Measurements from ENCODE around the gene RLF. TPM values are rescaled to one million over a fixed set of nuclear protein-coding genes. Genes with fewer than 3 reads are reported as not detected.

Gene RLF
- total and polyA plus RNA-seq, 8 donors: 2.2 to 8.5 (median 4.4) TPM

DNA sequence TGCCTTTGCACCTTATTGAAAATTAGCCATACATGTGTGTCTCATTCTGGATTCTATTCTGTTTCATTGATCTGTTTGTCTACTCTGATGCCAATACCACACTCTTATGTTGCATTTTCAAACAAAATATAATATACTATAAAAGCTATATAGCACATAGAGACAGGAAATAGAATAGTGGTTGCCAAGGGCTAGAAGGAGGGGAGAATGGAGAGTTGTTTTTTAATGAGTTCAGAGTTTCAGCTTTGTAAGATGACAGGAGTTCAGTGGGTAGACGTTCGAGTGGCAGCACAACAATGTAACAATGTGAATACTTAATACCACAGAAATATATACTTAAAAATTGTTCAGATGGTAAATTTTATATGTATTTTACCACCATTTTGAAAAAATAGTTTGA, 17.0 kb downstream of the RLF start:
- no peak overlapping the region for H3K27ac ChIP-seq
- H3K36me3 ChIP-seq: no peaks in the 10 kb centered on the region
- H3K9me3 ChIP-seq: no peaks in the 10 kb centered on the region
- H3K4me3 ChIP-seq: no peak overlapping the region
- FAIRE-seq (no peak), ATAC-seq (no peak), DNase-seq (no peak)
- peaks cover 0 to 7% (median 7%) of the 10 kb centered on the region in 3 donors for H3K4me1 ChIP-seq
- TF ChIP-seq, protein P1, sequence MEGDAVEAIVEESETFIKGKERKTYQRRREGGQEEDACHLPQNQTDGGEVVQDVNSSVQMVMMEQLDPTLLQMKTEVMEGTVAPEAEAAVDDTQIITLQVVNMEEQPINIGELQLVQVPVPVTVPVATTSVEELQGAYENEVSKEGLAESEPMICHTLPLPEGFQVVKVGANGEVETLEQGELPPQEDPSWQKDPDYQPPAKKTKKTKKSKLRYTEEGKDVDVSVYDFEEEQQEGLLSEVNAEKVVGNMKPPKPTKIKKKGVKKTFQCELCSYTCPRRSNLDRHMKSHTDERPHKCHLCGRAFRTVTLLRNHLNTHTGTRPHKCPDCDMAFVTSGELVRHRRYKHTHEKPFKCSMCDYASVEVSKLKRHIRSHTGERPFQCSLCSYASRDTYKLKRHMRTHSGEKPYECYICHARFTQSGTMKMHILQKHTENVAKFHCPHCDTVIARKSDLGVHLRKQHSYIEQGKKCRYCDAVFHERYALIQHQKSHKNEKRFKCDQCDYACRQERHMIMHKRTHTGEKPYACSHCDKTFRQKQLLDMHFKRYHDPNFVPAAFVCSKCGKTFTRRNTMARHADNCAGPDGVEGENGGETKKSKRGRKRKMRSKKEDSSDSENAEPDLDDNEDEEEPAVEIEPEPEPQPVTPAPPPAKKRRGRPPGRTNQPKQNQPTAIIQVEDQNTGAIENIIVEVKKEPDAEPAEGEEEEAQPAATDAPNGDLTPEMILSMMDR (IDR thresholded peaks at IDR 0.05): no peak
- intact Hi-C loops (cut with DNase I): no loop called here
- H3K27me3 ChIP-seq: no peaks in the 10 kb centered on the region
- WGBS, 2 donors: 62 to 68% methylated on average over 2 of the region's 2 CpGs

DNA sequence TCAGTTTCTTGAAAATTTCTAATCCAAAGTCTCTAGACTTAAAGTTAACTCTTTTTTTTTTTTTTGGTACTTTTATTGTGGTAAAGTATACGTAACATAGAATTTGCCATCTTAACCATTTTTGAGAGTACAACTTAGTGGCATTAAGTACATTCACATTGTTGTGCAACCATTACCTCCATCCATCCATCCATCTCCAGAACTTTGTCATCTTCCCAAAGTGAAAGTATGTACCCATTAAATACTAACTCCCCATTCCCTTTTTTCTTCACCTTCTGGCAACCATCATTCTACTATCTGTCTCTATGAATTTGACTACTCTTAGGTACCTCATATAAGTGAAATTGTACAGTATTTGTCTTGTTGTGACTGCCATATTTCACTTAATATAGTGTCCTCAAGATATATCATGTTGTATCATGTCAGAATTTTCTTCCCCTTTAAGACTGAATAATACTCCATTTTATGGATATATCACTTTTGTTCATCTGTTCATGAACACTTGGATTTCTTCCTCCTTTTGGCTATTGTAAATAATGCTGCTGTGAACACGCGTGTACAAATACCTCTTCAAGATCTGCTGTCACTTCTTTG, 18.4 kb downstream of the RLF start:
- Histone ChIP-seq H3K36me3 (no peaks in the 10 kb centered on the region), H3K27ac (no peak overlapping the region), H3K4me1 (peaks cover 0 to 3% (median 0%) of the 10 kb centered on the region in 3 donors), H3K27me3 (no peaks in the 10 kb centered on the region), H3K9me3 (no peaks in the 10 kb centered on the region), H3K4me3 (no peak overlapping the region)
- FAIRE-seq: no peak
- intact Hi-C loops (cut with DNase I): no loop called here
- WGBS, 2 donors: 94 to 95% methylated on average over 3 of the region's 3 CpGs
- no peak for ATAC-seq
- DNase-seq: no peak
- TF ChIP-seq, protein P1 (IDR thresholded peaks at IDR 0.05): no peak

DNA sequence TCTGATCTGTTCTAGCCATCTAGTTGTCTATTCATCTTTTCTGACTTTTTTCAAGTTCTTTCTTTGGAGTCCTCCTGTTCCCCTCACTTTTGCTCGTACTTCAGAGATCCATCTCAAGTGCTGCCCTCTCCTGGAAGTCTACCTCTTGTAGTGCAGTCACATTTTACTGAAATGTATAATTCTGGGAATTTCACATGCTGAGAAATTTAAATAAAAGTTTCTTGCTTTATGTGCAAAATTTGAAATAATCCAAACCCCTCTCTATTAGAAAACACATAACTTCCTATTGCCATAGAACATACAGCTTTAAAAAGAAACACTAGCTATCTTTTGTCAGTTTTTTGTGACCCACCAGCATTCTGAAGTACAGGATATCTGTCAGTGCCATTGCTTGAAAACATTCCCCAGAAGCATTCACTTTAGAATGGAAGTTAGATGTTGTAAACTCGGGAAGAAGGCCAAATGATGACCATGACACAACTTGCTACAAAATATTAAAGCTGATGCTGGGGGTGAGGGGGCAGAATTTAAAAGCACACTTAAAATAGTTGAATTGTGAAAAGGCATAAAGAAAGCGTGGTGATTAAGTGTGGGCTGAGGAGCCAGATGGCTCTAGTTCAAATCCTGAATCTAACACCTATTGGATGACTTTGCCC, 22.0 kb downstream of the RLF start:
- ATAC-seq (no peak), FAIRE-seq (no peak), DNase-seq (no peak)
- H3K27me3 ChIP-seq: no peaks in the 10 kb centered on the region
- TF ChIP-seq, protein P1 (IDR thresholded peaks at IDR 0.05): no peak
- intact Hi-C loops (cut with DNase I): no loop called here
- no peaks in the 10 kb centered on the region for H3K36me3 ChIP-seq
- no peak overlapping the region for H3K27ac ChIP-seq
- H3K4me1 ChIP-seq: peaks cover 0 to 3% (median 0%) of the 10 kb centered on the region in 3 donors
- H3K4me3 ChIP-seq: no peak overlapping the region
- WGBS, 2 donors: 53 to 62% methylated on average over 3 of the region's 3 CpGs
- no peaks in the 10 kb centered on the region for H3K9me3 ChIP-seq

DNA sequence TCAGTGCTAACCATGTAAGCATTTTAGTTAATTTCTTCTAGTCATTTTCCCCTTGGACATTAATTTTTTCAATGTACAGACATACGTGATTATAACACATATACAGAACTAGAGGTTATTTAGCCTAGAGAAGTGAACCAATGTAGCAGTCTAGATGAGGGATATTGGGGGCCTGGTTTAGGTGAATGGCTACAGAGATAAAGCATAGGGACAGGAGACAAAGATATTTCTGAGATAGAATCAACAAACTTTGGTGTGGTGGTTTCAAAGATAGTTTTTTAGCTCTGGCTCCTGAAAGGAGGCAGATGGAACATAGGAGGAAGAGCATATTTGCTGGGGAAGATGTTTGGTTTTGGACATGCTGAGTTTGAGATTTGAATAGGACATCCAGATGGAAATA, 23.0 kb downstream of the RLF start:
- no peak for FAIRE-seq
- intact Hi-C loops (cut with DNase I): no loop called here
- no peak overlapping the region for H3K4me3 ChIP-seq
- H3K27ac ChIP-seq: no peak overlapping the region
- peaks cover 0 to 3% (median 0%) of the 10 kb centered on the region in 3 donors for H3K4me1 ChIP-seq
- H3K9me3 ChIP-seq: no peaks in the 10 kb centered on the region
- no peaks in the 10 kb centered on the region for H3K36me3 ChIP-seq
- H3K27me3 ChIP-seq: no peaks in the 10 kb centered on the region
- 90 to 96% methylated on average over 1 of the region's 1 CpG for WGBS, 2 donors
- no peak for DNase-seq
- TF ChIP-seq, protein P1 (IDR thresholded peaks at IDR 0.05): no peak
- no peak for ATAC-seq
